ENCODE results near the gene BCAS4.

DNA sequence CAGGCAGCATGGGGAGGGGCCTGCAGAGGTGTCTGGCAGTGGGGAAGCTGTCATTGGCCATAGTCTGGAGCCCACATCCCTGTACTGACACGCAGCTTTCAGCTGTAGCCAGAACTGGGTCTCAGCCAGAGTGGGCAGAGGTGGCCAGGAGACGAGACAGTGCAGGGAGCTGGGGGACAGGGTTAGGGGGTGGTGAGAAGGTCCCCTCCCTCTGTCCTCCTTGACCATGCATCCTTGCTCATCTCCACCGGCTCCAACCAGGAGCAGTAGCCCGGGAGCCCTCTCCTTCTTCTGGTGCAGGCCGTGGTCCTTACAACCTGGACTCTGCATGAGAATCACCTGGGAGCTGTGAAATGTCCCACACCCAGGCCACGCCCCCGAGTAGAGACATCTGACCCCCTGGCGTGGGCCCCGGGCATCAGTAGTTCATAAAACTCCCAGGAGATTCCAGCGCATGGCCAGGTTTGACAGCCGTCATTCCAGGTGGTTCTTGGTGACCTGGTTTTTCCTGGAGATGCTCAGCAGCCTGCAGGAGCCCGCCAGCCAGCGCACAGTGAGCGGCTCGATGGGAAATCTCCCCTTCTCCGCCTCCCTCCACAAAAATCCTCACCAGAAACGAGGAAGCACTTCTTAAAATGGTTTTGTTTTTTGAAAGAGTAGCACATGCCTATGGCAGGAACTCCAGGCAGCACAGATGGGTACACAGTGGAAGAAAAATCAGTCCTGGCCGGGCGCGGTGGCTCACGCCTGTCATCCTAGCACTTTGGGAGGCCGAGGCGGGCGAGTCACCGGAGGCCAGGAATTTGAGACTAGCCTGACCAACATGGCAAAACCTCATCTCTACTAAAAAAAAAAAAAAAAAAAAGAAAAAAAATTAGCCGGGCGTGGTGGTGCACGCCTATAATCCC, 80.2 kb downstream of the BCAS4 start:
- TF ChIP-seq CTCF (conservative IDR thresholded peaks at IDR 0.05) (no peak), ZFX (IDR thresholded peaks at IDR 0.05) (no peak)
